Activated effector memory CD4-positive, alpha-beta T cell treated with Interleukin-2 at 50 U/mL for 16 hours (primary cell): Measurements from ENCODE around the gene STEAP3.
"Not testable (repeated sequence)": the region's sequence is repeated elsewhere in the genome, so short reads cannot be mapped to it uniquely, and the experiment has no call there.

Experiments
- DNase-seq: peaks from one replicate; pipeline ENCODE4 v3.0.0-alpha.2; 2020

STEAP3 gene

GRCh38 chr2:119265693-119266066 lies 42.0 kb downstream of the STEAP3 start:
- DNase-seq = no peak

- DNase-seq = no peak
Observed at GRCh38 chr2:119266091-119266589, 42.5 kb downstream of the STEAP3 start.

GRCh38 chr2:119267604-119268003 lies 44.0 kb downstream of the STEAP3 start:
- DNase-seq = no peak

- no peak for DNase-seq
Observed at GRCh38 chr2:119276864-119277263, 53.2 kb downstream of the STEAP3 start.

GRCh38 chr2:119278385-119278784 lies 54.8 kb downstream of the STEAP3 start:
- not testable (repeated sequence) for DNase-seq

GRCh38 chr2:119278946-119279345 lies 55.3 kb downstream of the STEAP3 start:
- no peak for DNase-seq

- no peak for DNase-seq
Observed at GRCh38 chr2:119279666-119280065, 56.0 kb downstream of the STEAP3 start.

- no peak for DNase-seq
Observed at GRCh38 chr2:119280680-119281079, 57.0 kb downstream of the STEAP3 start.

- DNase-seq = no peak
Observed at GRCh38 chr2:119282146-119282995, 58.7 kb downstream of the STEAP3 start.

GRCh38 chr2:119282996-119283511 lies 59.4 kb downstream of the STEAP3 start:
- no peak for DNase-seq

GRCh38 chr2:119283873-119284331 lies 60.3 kb downstream of the STEAP3 start:
- no peak for DNase-seq

GRCh38 chr2:119286661-119287060 lies 63.0 kb downstream of the STEAP3 start:
- no peak for DNase-seq

- no peak for DNase-seq
Observed at GRCh38 chr2:119288576-119288975, 64.9 kb downstream of the STEAP3 start.

GRCh38 chr2:119289093-119289492 lies 65.5 kb downstream of the STEAP3 start:
- no peak for DNase-seq

GRCh38 chr2:119289642-119290041 lies 66.0 kb downstream of the STEAP3 start:
- no peak for DNase-seq

- peak; percentile 59 for DNase-seq
Observed at GRCh38 chr2:119290859-119291587, 67.4 kb downstream of the STEAP3 start.

- DNase-seq = no peak
Observed at GRCh38 chr2:119291588-119292167, 68.0 kb downstream of the STEAP3 start.

GRCh38 chr2:119292226-119292625 lies 68.6 kb downstream of the STEAP3 start:
- DNase-seq = no peak

- no peak for DNase-seq
Observed at GRCh38 chr2:119293254-119293653, 69.6 kb downstream of the STEAP3 start.

- no peak for DNase-seq
Observed at GRCh38 chr2:119293900-119294299, 70.3 kb downstream of the STEAP3 start.

GRCh38 chr2:119294671-119295070 lies 71.0 kb downstream of the STEAP3 start:
- no peak for DNase-seq

GRCh38 chr2:119295688-119296375 lies 72.2 kb downstream of the STEAP3 start:
- no peak for DNase-seq

- no peak for DNase-seq
Observed at GRCh38 chr2:119301413-119301812, 77.8 kb downstream of the STEAP3 start.
